H1 (cell line): Measurements from ENCODE around the gene TEAD4. TPM values are rescaled to one million over a fixed set of nuclear protein-coding genes. Genes with fewer than 3 reads are reported as not detected.

ENCODE experiments used
- CTCF ChIP-seq, 3 experiments: IDR thresholded peaks; 1 replicate in 2 of 3; 2 replicates in 1 of 3; pipeline versions ENCODE4 v1.5.1 to v1.6.1; 2011; ENCODE audit warnings: low read length in 3 of 3, mild to moderate bottlenecking in 3 of 3, inconsistent platforms in 2 of 3, low read depth in 1 of 3, moderate library complexity in 1 of 3; ENCODE audit not compliant: insufficient read depth in 1 of 3; ENCODE audit errors: control extremely low read depth in 1 of 3
- polyA plus RNA-seq, 7 experiments: library from polyadenylated mRNA; depleted of rRNA in 3 of 7; stranded (reverse) in 5 of 7; unstranded in 2 of 7; fragments of >200 nt in 5 of 7; fragments of 200-250 nt in 2 of 7; gene quantifications; 1 replicate in 5 of 7; 2 replicates in 1 of 7; 4 replicates in 1 of 7; pipeline versions ENCODE4 v1.2.1 to v1.2.3, GENCODE V29; 2011 to 2013; ENCODE audit warnings: missing spikeins in 2 of 7, mixed read lengths in 2 of 7
- total RNA-seq: library from RNA; stranded (reverse); fragmentation: NEBNext Ultra II Directional; extraction: Animal tissue kit (Norgen Biotek cat#: 25700); gene quantifications from 2 replicates; pipeline ENCODE4 v1.2.1, GENCODE V29; 2021
- TF ChIP-seq, protein P1 (sequence below): fragments of 300-600 bp; sonication (generic); IDR thresholded peaks from 2 replicates; pipeline ENCODE4 v1.7.1; 2012; ENCODE audit warnings: low read length, moderate library complexity, mild to moderate bottlenecking, inconsistent platforms; ENCODE audit not compliant: insufficient replicate concordance

TEAD4 gene
- total and polyA plus RNA-seq, 2 of the 8 experiments (the other 6 are each of a cell fraction or from before 2014, with no cell fraction given), result 56.7 to 116 TPM

DNA sequence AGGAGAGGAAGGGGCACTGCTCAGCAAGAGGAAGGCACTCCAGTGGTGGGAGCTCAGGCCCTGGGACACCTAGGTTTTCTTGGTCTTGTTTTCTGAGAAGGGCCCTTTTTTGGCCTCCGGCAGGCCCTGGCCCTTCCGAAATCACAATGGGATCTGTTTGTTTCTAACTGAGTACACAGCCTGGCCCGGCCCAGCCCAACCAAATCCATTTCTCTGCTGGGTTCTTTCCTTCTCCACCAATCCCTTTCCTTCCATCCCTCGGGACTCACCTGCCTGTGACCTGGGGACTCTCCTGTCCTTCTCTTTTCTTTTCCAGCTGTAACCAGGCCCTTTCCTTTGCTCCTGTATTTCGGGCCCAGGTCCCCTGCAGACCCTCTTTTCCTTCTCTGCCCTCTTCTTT is 18.6 kb downstream of the TEAD4 start (continued):
- TF ChIP-seq, protein P1, sequence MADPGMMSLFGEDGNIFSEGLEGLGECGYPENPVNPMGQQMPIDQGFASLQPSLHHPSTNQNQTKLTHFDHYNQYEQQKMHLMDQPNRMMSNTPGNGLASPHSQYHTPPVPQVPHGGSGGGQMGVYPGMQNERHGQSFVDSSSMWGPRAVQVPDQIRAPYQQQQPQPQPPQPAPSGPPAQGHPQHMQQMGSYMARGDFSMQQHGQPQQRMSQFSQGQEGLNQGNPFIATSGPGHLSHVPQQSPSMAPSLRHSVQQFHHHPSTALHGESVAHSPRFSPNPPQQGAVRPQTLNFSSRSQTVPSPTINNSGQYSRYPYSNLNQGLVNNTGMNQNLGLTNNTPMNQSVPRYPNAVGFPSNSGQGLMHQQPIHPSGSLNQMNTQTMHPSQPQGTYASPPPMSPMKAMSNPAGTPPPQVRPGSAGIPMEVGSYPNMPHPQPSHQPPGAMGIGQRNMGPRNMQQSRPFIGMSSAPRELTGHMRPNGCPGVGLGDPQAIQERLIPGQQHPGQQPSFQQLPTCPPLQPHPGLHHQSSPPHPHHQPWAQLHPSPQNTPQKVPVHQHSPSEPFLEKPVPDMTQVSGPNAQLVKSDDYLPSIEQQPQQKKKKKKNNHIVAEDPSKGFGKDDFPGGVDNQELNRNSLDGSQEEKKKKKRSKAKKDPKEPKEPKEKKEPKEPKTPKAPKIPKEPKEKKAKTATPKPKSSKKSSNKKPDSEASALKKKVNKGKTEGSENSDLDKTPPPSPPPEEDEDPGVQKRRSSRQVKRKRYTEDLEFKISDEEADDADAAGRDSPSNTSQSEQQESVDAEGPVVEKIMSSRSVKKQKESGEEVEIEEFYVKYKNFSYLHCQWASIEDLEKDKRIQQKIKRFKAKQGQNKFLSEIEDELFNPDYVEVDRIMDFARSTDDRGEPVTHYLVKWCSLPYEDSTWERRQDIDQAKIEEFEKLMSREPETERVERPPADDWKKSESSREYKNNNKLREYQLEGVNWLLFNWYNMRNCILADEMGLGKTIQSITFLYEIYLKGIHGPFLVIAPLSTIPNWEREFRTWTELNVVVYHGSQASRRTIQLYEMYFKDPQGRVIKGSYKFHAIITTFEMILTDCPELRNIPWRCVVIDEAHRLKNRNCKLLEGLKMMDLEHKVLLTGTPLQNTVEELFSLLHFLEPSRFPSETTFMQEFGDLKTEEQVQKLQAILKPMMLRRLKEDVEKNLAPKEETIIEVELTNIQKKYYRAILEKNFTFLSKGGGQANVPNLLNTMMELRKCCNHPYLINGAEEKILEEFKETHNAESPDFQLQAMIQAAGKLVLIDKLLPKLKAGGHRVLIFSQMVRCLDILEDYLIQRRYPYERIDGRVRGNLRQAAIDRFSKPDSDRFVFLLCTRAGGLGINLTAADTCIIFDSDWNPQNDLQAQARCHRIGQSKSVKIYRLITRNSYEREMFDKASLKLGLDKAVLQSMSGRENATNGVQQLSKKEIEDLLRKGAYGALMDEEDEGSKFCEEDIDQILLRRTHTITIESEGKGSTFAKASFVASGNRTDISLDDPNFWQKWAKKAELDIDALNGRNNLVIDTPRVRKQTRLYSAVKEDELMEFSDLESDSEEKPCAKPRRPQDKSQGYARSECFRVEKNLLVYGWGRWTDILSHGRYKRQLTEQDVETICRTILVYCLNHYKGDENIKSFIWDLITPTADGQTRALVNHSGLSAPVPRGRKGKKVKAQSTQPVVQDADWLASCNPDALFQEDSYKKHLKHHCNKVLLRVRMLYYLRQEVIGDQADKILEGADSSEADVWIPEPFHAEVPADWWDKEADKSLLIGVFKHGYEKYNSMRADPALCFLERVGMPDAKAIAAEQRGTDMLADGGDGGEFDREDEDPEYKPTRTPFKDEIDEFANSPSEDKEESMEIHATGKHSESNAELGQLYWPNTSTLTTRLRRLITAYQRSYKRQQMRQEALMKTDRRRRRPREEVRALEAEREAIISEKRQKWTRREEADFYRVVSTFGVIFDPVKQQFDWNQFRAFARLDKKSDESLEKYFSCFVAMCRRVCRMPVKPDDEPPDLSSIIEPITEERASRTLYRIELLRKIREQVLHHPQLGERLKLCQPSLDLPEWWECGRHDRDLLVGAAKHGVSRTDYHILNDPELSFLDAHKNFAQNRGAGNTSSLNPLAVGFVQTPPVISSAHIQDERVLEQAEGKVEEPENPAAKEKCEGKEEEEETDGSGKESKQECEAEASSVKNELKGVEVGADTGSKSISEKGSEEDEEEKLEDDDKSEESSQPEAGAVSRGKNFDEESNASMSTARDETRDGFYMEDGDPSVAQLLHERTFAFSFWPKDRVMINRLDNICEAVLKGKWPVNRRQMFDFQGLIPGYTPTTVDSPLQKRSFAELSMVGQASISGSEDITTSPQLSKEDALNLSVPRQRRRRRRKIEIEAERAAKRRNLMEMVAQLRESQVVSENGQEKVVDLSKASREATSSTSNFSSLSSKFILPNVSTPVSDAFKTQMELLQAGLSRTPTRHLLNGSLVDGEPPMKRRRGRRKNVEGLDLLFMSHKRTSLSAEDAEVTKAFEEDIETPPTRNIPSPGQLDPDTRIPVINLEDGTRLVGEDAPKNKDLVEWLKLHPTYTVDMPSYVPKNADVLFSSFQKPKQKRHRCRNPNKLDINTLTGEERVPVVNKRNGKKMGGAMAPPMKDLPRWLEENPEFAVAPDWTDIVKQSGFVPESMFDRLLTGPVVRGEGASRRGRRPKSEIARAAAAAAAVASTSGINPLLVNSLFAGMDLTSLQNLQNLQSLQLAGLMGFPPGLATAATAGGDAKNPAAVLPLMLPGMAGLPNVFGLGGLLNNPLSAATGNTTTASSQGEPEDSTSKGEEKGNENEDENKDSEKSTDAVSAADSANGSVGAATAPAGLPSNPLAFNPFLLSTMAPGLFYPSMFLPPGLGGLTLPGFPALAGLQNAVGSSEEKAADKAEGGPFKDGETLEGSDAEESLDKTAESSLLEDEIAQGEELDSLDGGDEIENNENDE, result no peak
- TF ChIP-seq CTCF (IDR thresholded peaks at IDR 0.05; ENCODE audit: control extremely low read depth in 1 of 3, insufficient read depth in 1 of 3, low read depth in 1 of 3, low read length in 3 of 3), result no peak
